ENCODE results near the gene AP1G1. TPM values are rescaled to one million over a fixed set of nuclear protein-coding genes. Genes with fewer than 3 reads are reported as not detected.

AP1G1 gene
- total RNA-seq (100 to 1,000 TPM in 1 of 2 donors, 10 to 100 TPM in 1; 90.4 to 100 TPM), polyA plus RNA-seq (ENCODE audit: insufficient read length in 6 of 6) (10 to 100 TPM; 67.0 to 82.7 (median 76.2) TPM)
- long read RNA-seq, donor 1, partial matches to known transcripts = 28 of 29 reads
- long read RNA-seq, donor 1, other reads (novel, unspliced or antisense) = 0 of 29 reads
- long read RNA-seq, donor 2, full-length matches to known transcripts = 2 of 8 reads
- long read RNA-seq, donor 2, partial matches to known transcripts = 6 of 8 reads
- long read RNA-seq, donor 2, other reads (novel, unspliced or antisense) = 0 of 8 reads
- long read RNA-seq, donor 3, full-length matches to known transcripts = 1 of 1 reads
- long read RNA-seq, donor 3, partial matches to known transcripts = 0 of 1 reads
- long read RNA-seq, donor 3, other reads (novel, unspliced or antisense) = 0 of 1 reads
- long read RNA-seq, donor 4, partial matches to known transcripts = 5 of 8 reads
- long read RNA-seq, donor 4, other reads (novel, unspliced or antisense) = 3 of 8 reads
- long read RNA-seq, donor 5, partial matches to known transcripts = 16 of 16 reads
- long read RNA-seq, donor 5, other reads (novel, unspliced or antisense) = 0 of 16 reads
- long read RNA-seq, donor 6, full-length matches to known transcripts = 1 of 1 reads
- long read RNA-seq, donor 6, partial matches to known transcripts = 0 of 1 reads
- long read RNA-seq, donor 6, other reads (novel, unspliced or antisense) = 0 of 1 reads
- long read RNA-seq, donor 7, full-length matches to known transcripts = 2 of 8 reads
- long read RNA-seq, donor 7, partial matches to known transcripts = 6 of 8 reads
- long read RNA-seq, donor 7, other reads (novel, unspliced or antisense) = 0 of 8 reads
- long read RNA-seq, donor 8, partial matches to known transcripts = 22 of 22 reads
- long read RNA-seq, donor 8, other reads (novel, unspliced or antisense) = 0 of 22 reads
- long read RNA-seq, donor 9 = 0 reads
- long read RNA-seq, donor 10, partial matches to known transcripts = 3 of 3 reads
- long read RNA-seq, donor 10, other reads (novel, unspliced or antisense) = 0 of 3 reads
- long read RNA-seq, donor 11 = 0 reads
- long read RNA-seq, donor 12, partial matches to known transcripts = 6 of 7 reads
- long read RNA-seq, donor 12, other reads (novel, unspliced or antisense) = 0 of 7 reads

DNA sequence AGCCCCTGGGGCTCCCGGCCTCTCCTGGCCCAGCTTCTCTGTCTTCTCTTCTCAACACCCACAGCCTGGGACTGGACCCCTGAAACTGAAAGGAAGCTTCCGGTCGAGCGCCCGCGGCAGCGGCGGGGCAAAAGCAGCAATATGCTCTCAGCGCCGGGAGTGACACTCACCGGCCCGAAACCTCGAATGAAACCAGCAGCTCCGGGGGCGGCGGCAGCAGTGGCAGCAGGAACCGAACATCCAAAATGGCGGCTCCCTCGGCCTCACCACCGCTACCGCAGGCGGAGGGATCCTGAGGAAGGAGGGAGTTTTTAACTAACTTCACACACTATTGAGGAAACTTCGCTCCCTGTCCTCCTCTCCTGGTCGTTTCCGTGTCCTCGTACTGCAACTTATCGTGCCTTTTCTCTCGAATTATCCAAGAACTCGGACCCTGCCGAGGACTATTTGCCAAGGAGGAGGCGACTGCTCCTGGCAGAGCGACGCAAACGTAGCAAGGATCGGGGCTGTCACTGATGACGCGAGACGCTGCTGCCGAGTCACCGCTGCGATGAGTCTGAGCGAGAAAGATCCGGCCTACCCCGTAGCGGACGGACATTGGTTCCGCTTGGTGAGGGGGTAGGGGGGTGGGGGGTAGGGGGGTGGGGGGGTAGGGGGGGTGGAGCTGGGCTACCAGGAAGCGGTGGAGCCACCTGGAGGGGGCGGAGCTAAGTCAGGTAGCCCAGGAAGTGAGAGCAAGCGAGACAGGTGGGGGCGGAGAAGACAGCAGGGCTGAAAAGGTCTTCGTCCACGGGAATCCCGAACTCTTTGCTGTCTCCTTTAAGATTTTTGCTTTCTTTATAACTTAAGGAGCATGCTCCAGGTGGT is at the start of gene AP1G1:
AP1G1 (minus strand) TSS at position 242 of the 867 bp plus-strand sequence. CDS start 19,355 bp downstream, outside the sequence.
- no peaks in the 10 kb centered on the region for H3K9me3 ChIP-seq
- TF ChIP-seq, protein P1, sequence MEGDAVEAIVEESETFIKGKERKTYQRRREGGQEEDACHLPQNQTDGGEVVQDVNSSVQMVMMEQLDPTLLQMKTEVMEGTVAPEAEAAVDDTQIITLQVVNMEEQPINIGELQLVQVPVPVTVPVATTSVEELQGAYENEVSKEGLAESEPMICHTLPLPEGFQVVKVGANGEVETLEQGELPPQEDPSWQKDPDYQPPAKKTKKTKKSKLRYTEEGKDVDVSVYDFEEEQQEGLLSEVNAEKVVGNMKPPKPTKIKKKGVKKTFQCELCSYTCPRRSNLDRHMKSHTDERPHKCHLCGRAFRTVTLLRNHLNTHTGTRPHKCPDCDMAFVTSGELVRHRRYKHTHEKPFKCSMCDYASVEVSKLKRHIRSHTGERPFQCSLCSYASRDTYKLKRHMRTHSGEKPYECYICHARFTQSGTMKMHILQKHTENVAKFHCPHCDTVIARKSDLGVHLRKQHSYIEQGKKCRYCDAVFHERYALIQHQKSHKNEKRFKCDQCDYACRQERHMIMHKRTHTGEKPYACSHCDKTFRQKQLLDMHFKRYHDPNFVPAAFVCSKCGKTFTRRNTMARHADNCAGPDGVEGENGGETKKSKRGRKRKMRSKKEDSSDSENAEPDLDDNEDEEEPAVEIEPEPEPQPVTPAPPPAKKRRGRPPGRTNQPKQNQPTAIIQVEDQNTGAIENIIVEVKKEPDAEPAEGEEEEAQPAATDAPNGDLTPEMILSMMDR (IDR thresholded peaks at IDR 0.05) = no peak
- peaks cover 0 to 14% of the 10 kb centered on the region in 2 donors for H3K36me3 ChIP-seq
- H3K4me3 ChIP-seq = peak within 1 kb of the TSS; percentile 90 to 99
- DNase-seq = peak; percentile 96 to 99 (median 98)
- peak within 1 kb of the TSS; percentile 99 for H3K27ac ChIP-seq
- peaks cover 14 to 46% of the 10 kb centered on the region in 2 donors for H3K4me1 ChIP-seq
- H3K27me3 ChIP-seq = no peaks in the 10 kb centered on the region
- ATAC-seq = peak; percentile 97
- intact Hi-C loops (cut with DNase I) = no loop called here

DNA sequence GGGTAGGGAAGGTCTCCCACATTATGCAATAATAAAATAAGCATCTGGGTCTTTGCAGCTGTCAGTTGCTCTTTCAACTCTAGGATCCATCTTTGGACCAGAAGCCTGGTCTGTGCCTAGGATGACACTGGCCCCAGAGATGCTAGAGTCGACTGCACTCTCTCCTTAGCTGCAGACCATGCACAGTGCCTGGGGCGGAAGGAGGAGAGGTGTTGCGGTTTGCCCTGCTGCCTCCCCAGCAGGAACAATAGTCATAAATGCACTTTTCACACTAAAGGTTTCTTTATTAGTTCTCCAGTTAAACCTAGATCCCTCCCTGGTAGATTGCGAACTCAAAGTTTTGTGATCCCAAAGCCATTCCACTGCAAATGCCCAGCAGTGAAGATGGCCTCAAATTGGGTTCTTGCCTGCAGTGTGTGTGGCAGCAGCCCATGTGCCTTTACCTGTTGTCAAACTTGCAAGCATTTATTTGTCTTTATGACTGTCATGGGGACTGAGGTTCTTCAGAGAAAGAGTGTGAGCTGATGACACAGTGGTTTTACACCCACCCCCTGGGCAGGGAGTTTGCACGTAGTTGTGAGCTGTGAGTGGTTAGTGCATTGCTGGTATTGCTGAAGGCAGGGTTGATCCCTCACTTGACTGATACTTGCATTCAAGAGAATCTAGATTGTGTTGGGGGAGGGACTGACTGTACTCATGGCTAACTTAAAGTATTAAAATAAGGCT is 47.5 kb upstream of the AP1G1 start:
- TF ChIP-seq, protein P1 (IDR thresholded peaks at IDR 0.05) = no peak
- intact Hi-C loops (cut with DNase I) = no loop called here
- H3K27ac ChIP-seq = no peak overlapping the region
- H3K27me3 ChIP-seq = no peaks in the 10 kb centered on the region
- no peak for DNase-seq
- no peaks in the 10 kb centered on the region for H3K9me3 ChIP-seq
- H3K4me1 ChIP-seq = no peaks in the 10 kb centered on the region
- H3K36me3 ChIP-seq = peaks cover 0 to 76% of the 10 kb centered on the region in 2 donors
- H3K4me3 ChIP-seq = no peak overlapping the region
- no peak for ATAC-seq

DNA sequence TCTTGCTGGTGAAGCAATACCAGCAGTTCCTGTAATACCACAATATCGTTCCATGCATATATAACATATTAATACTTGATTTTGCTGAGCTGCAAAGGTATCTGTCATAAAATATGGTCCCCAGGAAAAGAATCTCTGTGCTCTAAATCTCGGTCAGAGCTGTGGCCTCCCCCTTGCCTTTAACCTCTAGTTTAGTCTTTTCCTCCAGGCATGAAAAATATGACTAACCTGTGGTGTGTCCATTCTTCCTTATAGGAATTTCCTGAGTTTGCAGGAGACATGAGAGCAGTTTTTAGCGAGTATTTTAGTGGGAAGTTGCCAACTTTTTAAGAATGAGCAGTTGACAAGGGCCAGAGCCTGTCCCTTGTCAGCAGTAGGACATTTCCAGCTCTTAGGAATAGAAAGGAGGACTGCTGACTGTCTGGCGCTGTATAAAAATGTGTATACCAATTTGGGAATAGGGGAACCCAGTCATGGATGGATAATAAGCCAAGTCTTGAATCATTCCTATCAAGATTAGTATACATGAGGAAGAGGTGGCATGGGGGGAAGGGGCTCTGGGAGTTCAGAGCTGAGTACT is 45.8 kb upstream of the AP1G1 start:
- H3K27me3 ChIP-seq = no peaks in the 10 kb centered on the region
- ATAC-seq = no peak
- H3K27ac ChIP-seq = no peak overlapping the region
- intact Hi-C loops (cut with DNase I) = no loop called here
- H3K9me3 ChIP-seq = no peaks in the 10 kb centered on the region
- no peak overlapping the region for H3K4me3 ChIP-seq
- H3K36me3 ChIP-seq = peaks cover 0 to 76% of the 10 kb centered on the region in 2 donors
- TF ChIP-seq, protein P1 (IDR thresholded peaks at IDR 0.05) = no peak
- DNase-seq = no peak
- no peaks in the 10 kb centered on the region for H3K4me1 ChIP-seq

DNA sequence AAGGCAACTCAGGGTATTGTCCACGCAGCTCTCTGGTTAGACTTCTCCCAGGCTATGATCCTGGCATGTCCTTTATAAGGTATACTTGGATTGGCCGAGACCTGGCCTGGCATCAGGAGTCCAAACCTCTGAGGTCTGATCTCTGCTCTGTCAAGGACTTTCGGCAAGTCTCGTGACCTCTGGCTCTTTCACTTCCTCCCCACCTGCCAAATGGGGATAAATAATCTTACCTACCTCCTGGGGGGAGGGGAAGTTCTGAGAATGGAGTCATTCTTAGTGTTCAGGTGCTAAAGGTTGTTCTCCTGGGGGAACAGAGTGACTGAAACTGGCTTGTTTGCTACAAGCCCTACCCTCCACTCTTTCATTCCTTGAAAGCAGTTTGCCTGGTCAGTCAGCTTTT is 44.8 kb upstream of the AP1G1 start:
- TF ChIP-seq, protein P1 (IDR thresholded peaks at IDR 0.05) = no peak
- Histone ChIP-seq H3K9me3 (no peaks in the 10 kb centered on the region), H3K4me3 (no peak overlapping the region), H3K36me3 (peaks cover 0 to 77% of the 10 kb centered on the region in 2 donors), H3K27ac (no peak overlapping the region), H3K4me1 (no peaks in the 10 kb centered on the region), H3K27me3 (no peaks in the 10 kb centered on the region)
- intact Hi-C loops (cut with DNase I) = no loop called here
- no peak for DNase-seq
- ATAC-seq = no peak

Measured in left lung (tissue), 14 donors.